Mesangial cell (primary cell): Measurements from ENCODE around the gene CASD1. TPM values are rescaled to one million over a fixed set of nuclear protein-coding genes. Genes with fewer than 3 reads are reported as not detected.

Experiments
- total RNA-seq: library from RNA; depleted of rRNA; stranded (reverse); fragments of >200 nt; gene quantifications from 2 replicates; pipeline ENCODE4 v1.2.3, GENCODE V29; 2015

The CASD1 gene
- 6.4 and 8.6 TPM in 2 replicates for total RNA-seq

GRCh38 chr7:94509264-94509886 lies at the start of gene CASD1:
TSS of gene CASD1 (plus strand) at chr7:94509809. CDS start at chr7:94510085, 276 bp downstream.

Other genes starting within 250 kb of the CASD1 start
- gene COL1A2, start 114.9 kb upstream of the CASD1 start, total RNA-seq = 197 and 988 TPM in 2 replicates
- 45.8 and 57.7 TPM in 2 replicates for gene SGCE, start 146.3 kb downstream of the CASD1 start, total RNA-seq